IMR-90 (cell line): Measurements from ENCODE around the gene CDKN2B-AS1. TPM values are rescaled to one million over a fixed set of nuclear protein-coding genes. Genes with fewer than 3 reads are reported as not detected.
A peak's percentile ranks its signal among the peaks of the same experiment; 100 is the strongest.
"Not testable (repeated sequence)": the region's sequence is repeated elsewhere in the genome, so short reads cannot be mapped to it uniquely, and the experiment has no call there.

Experiments used
- ATAC-seq: fragments of 200-7000 bp; cut with Tn5 transposase; 2 replicates; pipeline ENCODE4 v1.9.1; 2020; ENCODE audit warnings: low read depth, mild to moderate bottlenecking, moderate library complexity
- BruUV-seq: library from RNA; stranded (reverse); fragments of 400-500 nt; replicated peaks from 2 replicates; lab custom pipeline; 2021; lab: Mats Ljungman, UMichigan
- CTCF ChIA-PET: fragments of 300-600 bp; formaldehyde crosslinking; extraction: SDS; loops from one replicate; lab custom pipeline; 2021; ENCODE audit warnings: antibody characterized with exemption; lab: Yijun Ruan, JAX
- POLR2A ChIA-PET: fragments of 300-600 bp; sonication (Branson Sonifier 250); formaldehyde crosslinking; loops from one replicate; lab custom pipeline; 2022; ENCODE audit warnings: antibody characterized with exemption; ENCODE audit not compliant: unreplicated experiment; lab: Charles Lee
- DNase-seq: peaks from one replicate; pipeline ENCODE4 v3.0.0; 2013
- H2AFZ ChIP-seq: replicated peaks from 2 replicates; pipeline ENCODE3; 2013; ENCODE audit warnings: low read length, mild to moderate bottlenecking; ENCODE audit not compliant: poor library complexity
- H2AK5ac ChIP-seq: 2 replicates; pipeline ENCODE4 v1.6.1; 2013; ENCODE audit warnings: low read depth, low read length, inconsistent platforms
- H2AK9ac ChIP-seq: replicated peaks from 2 replicates; pipeline ENCODE3; 2013; ENCODE audit warnings: mild to moderate bottlenecking, low read depth, low read length, moderate library complexity; ENCODE audit not compliant: poor library complexity
- H2BK120ac ChIP-seq: 2 replicates; pipeline ENCODE4 v1.6.1; 2013; ENCODE audit warnings: low read depth, low read length, inconsistent platforms
- H2BK15ac ChIP-seq: 3 replicates; pipeline ENCODE4 v1.6.1; 2013; ENCODE audit warnings: low read depth, low read length, inconsistent platforms
- H2BK20ac ChIP-seq: 2 replicates; pipeline ENCODE4 v1.6.1; 2013; ENCODE audit warnings: low read depth, mild to moderate bottlenecking, inconsistent platforms, low read length, moderate library complexity
- H2BK5ac ChIP-seq: 2 replicates; pipeline ENCODE4 v1.6.1; 2013; ENCODE audit warnings: mild to moderate bottlenecking, low read depth, low read length, inconsistent platforms; ENCODE audit not compliant: poor library complexity, severe bottlenecking
- H3K14ac ChIP-seq: replicated peaks from 2 replicates; pipeline ENCODE4 v1.6.1; 2013; ENCODE audit warnings: low read depth, low read length, inconsistent platforms
- H3K18ac ChIP-seq: 2 replicates; pipeline ENCODE4 v1.6.1; 2013; ENCODE audit warnings: low read depth, low read length, control low read depth
- H3K23ac ChIP-seq: 2 replicates; pipeline ENCODE4 v1.6.1; 2013; ENCODE audit warnings: low read depth, low read length, inconsistent platforms
- H3K27ac ChIP-seq: 2 replicates; pipeline ENCODE4 v1.5.1; 2013; ENCODE audit warnings: mild to moderate bottlenecking, control low read depth, low read length; ENCODE audit not compliant: insufficient read depth
- H3K27me3 ChIP-seq: 2 replicates; pipeline ENCODE4 v1.6.1; 2013; ENCODE audit warnings: low read length; ENCODE audit not compliant: control insufficient read depth, insufficient read depth
- H3K36me3 ChIP-seq: 2 replicates; pipeline ENCODE4 v1.6.1; 2013; ENCODE audit warnings: low read length, mixed read lengths; ENCODE audit not compliant: control insufficient read depth, insufficient read depth
- H3K4ac ChIP-seq: 2 replicates; pipeline ENCODE4 v1.6.1; 2013; ENCODE audit warnings: low read depth, low read length, inconsistent platforms
- H3K4me1 ChIP-seq: 2 replicates; pipeline ENCODE4 v1.6.1; 2013; ENCODE audit warnings: low read length, mixed read lengths; ENCODE audit not compliant: control insufficient read depth, insufficient read depth
- H3K4me2 ChIP-seq: 2 replicates; pipeline ENCODE4 v1.6.1; 2013; ENCODE audit warnings: low read depth, mild to moderate bottlenecking, control low read depth, low read length, moderate library complexity
- H3K4me3 ChIP-seq: 2 replicates; pipeline ENCODE4 v1.5.1; 2013; ENCODE audit warnings: low read depth, mild to moderate bottlenecking, control low read depth, low read length, moderate library complexity; ENCODE audit not compliant: insufficient read depth
- H3K56ac ChIP-seq: 2 replicates; pipeline ENCODE4 v1.6.1; 2013; ENCODE audit warnings: low read length, inconsistent platforms; ENCODE audit not compliant: insufficient read depth; ENCODE audit errors: extremely low read depth
- H3K79me1 ChIP-seq, 2 experiments: 2 replicates each; pipeline ENCODE4 v1.6.1; 2013; ENCODE audit warnings: low read length in 2 of 2, inconsistent platforms in 1 of 2, low read depth in 1 of 2
- H3K9ac ChIP-seq: 2 replicates; pipeline ENCODE4 v1.6.1; 2013; ENCODE audit warnings: low read depth, low read length, control low read depth
- H3K9me1 ChIP-seq: 2 replicates; pipeline ENCODE4 v1.6.1; 2013; ENCODE audit warnings: low read length, inconsistent platforms; ENCODE audit not compliant: insufficient read depth
- H3K9me3 ChIP-seq: 2 replicates; pipeline ENCODE4 v1.6.1; 2013; ENCODE audit warnings: low read length; ENCODE audit not compliant: control insufficient read depth, insufficient read depth
- H4K20me1 ChIP-seq: 2 replicates; pipeline ENCODE4 v1.6.1; 2013; ENCODE audit warnings: low read length, inconsistent platforms; ENCODE audit not compliant: insufficient read depth
- H4K5ac ChIP-seq: 2 replicates; pipeline ENCODE4 v1.6.1; 2013; ENCODE audit warnings: mild to moderate bottlenecking, low read depth, low read length, control low read depth
- H4K8ac ChIP-seq, 2 experiments: 2 replicates each; pipeline ENCODE4 v1.6.1; 2013; ENCODE audit warnings: low read depth in 2 of 2, low read length in 2 of 2, control low read depth in 1 of 2, inconsistent platforms in 1 of 2
- H4K91ac ChIP-seq: 2 replicates; pipeline ENCODE4 v1.6.1; 2013; ENCODE audit warnings: low read depth, low read length, inconsistent platforms; ENCODE audit not compliant: insufficient read depth
- CEBPB ChIP-seq: IDR thresholded peaks from 2 replicates; pipeline ENCODE4 v1.6.1; 2012; ENCODE audit warnings: low read depth, low read length, improper control_type of control experiment
- WGBS, 2 experiments: methylation state at CpG; one replicate each; pipeline versions ENCODE4 v1.1.5 to v1.1.7; 2013; ENCODE audit warnings: missing lambda C conversion rate in 2 of 2; ENCODE audit not compliant: insufficient read length in 1 of 2; ENCODE audit errors: extremely low coverage in 2 of 2; 5-methylcytosine and 5-hydroxymethylcytosine counted together
- dilution Hi-C: fragments of 300-500 bp; cut with HindIII; formaldehyde crosslinking; loops from one replicate; pipeline ENCODE4 v1.14.3; 2018; ENCODE audit warnings: low sequenced_read_pairs; ENCODE audit not compliant: unreplicated experiment
- in situ Hi-C: fragments of 300-500 bp; cut with MboI; formaldehyde crosslinking; loops from 3 replicates; pipeline ENCODE4 v1.14.3; 2019; ENCODE audit warnings: low sequenced_read_pairs, inconsistent platforms, mixed read lengths
- intact Hi-C: fragments of 100-400 bp; cut with micrococcal nuclease; formaldehyde crosslinking; loops from 2 replicates; pipeline ENCODE4 v1.10.0; 2022
- polyA plus RNA-seq, 3 experiments: library from polyadenylated mRNA; depleted of rRNA; stranded (reverse); fragments of >200 nt; gene quantifications; 2 replicates each; pipeline ENCODE4 v1.2.3, GENCODE V29; 2012; ENCODE audit warnings: low replicate concordance in 1 of 3
- total RNA-seq: library from RNA; depleted of rRNA; stranded (reverse); fragments of >200 nt; gene quantifications from 2 replicates; pipeline ENCODE4 v1.2.3, GENCODE V29; 2012

CDKN2B-AS1 gene
- total and polyA plus RNA-seq, 2 of the 4 experiments (the other 2 are of a cell fraction), result 1.0 to 1.1 TPM

DNA sequence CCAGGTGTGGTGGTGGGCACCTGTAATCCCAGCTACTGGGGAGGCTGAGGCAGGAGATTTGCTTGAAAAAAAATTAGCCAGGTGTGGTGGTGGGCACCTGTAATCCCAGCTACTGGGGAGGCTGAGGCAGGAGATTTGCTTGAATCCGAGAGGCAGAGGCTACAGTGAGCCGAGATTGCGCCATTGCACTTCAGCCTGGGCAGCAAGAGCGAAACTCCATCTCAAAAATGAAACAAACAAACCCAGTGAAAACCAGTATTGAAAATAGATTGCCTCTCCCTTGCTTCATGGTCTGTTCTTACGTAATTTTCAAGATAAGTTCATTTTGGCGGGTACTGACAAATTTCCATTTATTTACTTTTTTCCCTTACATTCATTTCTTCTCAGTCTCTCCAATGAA lies 63.4 kb downstream of the CDKN2B-AS1 start:
- CTCF ChIA-PET, result not testable (repeated sequence)

More for the DNA sequence above, 63.4 kb downstream of the CDKN2B-AS1 start:
- H2BK120ac ChIP-seq, H3K14ac ChIP-seq, H3K4ac ChIP-seq, H3K36me3 ChIP-seq, H3K4me3 ChIP-seq, H4K20me1 ChIP-seq, in situ Hi-C loops, H2BK15ac ChIP-seq, H3K56ac ChIP-seq, dilution Hi-C loops, POLR2A ChIA-PET, BruUV-seq, H3K9me1 ChIP-seq, H2AK9ac ChIP-seq, H2BK5ac ChIP-seq, H4K91ac ChIP-seq, H4K8ac ChIP-seq, H3K18ac ChIP-seq, H4K5ac ChIP-seq, H3K79me1 ChIP-seq, H2BK20ac ChIP-seq, H2AK5ac ChIP-seq, intact Hi-C loops, H3K27ac ChIP-seq, H3K4me2 ChIP-seq, H3K4me1 ChIP-seq, H3K9ac ChIP-seq, H3K9me3 ChIP-seq, H3K27me3 ChIP-seq, H2AFZ ChIP-seq, DNase-seq, ATAC-seq, H3K23ac ChIP-seq: not testable (repeated sequence)
- 0 out of 2 replicates have a peak, but pooled peaks have one; percentile 11 for TF ChIP-seq CEBPB
- no CpG with 5 or more reads among the region's 6 CpGs for WGBS, 2 experiments
